Gastrocnemius medialis (tissue), 4 donors: ENCODE results near the gene PPP1R12B.

Experiments used
- CTCF ChIP-seq, 5 experiments: fragments of 450-650 bp in 3 of 5; fragments of 200-600 bp in 2 of 5; sonication (generic) in 2 of 5; IDR thresholded peaks in 4 of 5; conservative IDR thresholded peaks in 1 of 5; 1 replicate in 4 of 5; 2 replicates in 1 of 5; pipeline ENCODE4 v1.5.1; 2016 to 2019; ENCODE audit warnings: antibody characterized with exemption in 5 of 5, mild to moderate bottlenecking in 3 of 5, moderate library complexity in 3 of 5
- POLR2A ChIP-seq, 2 donors: fragments of 450-650 bp; IDR thresholded peaks; one replicate each; pipeline ENCODE4 v1.6.1; 2017; ENCODE audit warnings: antibody characterized with exemption in 2 of 2, mild to moderate bottlenecking in 2 of 2, moderate library complexity in 2 of 2

GRCh38 chr1:202578565-202578964, 230.1 kb downstream of the PPP1R12B start:
- no peak for TF ChIP-seq POLR2A (IDR thresholded peaks at IDR 0.05)
- no peak for TF ChIP-seq CTCF (IDR thresholded peaks at IDR 0.05 in 4 of 5, conservative IDR thresholded peaks at IDR 0.05 in 1 of 5)
